Measurements from ENCODE around the gene AGRN.
"Not testable (repeated sequence)": the region's sequence is repeated elsewhere in the genome, so short reads cannot be mapped to it uniquely, and the experiment has no call there.

Gene AGRN

DNA sequence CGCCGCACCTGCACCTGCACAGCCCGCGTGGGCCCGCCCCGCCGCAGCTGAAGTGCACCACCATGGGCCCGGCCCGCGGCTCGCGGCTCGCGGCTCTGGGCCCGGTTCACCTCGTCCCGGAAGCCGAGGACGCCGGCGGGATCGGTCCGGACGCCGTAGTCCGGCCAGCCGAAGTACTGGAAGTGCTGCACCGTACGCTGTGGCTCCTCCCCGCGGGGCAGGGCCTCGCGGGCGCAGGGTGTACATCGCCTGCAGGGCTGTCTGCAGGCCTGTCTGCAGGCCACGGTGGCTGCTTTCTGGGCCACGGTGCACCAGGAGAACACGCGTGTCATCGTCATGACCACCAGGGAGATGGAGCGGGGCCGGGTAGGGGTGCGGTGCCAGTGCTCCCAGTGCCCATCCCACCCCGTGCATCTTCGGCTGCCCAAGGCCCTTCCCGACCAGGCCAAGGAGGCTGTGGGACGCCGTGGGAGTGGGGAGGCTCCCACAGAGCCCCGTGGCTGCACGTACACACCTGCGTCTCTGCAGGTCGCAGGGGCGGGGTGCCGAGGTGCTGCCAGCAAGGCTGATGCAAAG is 47.5 kb downstream of the AGRN start:
- no peak for DNase-seq (ENCODE audit: low read depth)

DNA sequence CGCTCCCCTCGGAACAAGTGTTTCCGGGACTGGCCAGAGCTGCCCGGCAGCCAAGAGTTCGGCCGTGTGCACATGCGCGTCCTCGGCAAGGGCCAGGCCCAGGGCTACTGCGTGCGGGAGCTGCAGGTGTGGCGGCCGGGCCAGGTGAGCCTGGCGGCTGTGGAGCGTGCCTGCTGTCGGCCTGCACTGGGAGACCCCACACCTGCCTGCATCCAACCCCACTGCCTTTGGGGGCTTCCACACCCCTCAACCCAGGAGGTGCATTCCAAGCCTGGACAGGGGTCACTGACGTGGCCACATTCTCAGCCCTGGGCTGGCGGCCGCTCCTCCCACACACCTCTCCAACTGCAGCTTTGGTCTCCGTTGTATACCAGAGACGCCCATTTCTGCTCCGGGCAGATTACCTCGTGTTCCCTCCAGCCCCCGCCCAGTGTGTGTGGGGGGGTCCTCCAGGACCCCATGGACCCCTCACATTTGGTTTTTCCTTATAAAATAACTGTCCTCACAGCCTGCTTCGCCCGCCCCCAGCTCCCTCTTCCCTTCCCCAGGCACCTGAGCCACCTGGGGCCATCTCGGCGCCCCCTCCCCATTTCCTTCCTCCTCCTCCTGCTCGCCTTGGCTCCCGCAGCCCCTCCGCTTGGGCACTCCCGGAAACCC is 48.1 kb downstream of the AGRN start:
- DNase-seq (ENCODE audit: low read depth), result no peak

DNA sequence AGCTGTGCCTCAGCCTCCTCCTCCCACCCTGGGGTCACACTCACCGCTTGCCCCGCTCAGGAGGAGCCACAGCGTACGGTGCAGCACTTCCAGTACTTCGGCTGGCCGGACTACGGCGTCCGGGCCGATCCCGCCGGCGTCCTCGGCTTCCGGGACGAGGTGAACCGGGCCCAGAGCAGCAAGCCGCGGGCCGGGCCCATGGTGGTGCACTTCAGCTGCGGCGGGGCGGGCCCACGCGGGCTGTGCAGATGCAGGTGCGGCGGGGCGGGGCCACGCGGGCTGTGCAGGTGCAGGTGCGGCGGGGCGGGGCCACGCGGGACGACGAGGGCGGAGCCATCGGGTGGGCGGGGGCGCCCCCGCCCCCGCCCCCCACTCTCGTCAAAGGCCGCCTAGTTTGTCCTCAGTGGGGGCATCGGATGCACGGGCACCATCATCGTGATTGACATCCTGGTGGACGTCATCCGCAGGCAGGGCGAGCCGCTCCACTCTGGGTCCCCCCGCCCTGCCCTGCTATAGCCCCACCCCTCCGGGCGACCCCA is 48.7 kb downstream of the AGRN start:
- peak; percentile 54 for DNase-seq (ENCODE audit: low read depth)

DNA sequence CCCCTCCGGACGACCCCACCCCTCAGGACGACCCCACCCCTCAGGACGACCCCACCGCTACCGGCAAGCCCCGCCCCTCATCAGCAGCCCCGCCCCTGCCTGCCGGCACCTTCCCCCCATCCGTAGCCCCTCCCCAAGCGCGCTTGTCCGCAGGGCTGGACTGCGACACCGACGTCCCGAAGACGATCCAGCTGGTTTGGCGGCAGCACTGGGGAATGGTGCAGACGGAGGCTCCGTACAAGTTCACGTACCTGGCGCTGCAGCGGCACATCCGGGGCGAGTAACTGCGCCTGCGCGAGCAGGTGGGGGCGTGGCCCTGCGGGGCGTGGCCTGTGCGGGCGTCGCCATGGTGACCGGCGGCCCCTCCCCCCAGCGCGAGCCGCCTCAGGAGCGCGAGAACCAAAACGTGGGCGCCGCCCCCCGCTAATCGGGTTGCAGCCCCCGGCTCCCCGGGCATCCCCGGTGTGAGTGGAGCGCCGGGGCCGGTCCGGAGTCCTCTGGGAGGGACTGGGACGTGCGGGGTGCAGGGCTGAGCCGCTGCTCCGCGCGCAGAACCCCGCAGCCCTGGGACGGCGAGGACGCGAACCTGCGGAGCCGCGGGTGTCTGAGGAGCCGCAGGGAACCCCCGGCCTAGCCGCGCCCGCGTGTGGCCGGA is 49.3 kb downstream of the AGRN start:
- peak; percentile 87 for DNase-seq (ENCODE audit: low read depth)

DNA sequence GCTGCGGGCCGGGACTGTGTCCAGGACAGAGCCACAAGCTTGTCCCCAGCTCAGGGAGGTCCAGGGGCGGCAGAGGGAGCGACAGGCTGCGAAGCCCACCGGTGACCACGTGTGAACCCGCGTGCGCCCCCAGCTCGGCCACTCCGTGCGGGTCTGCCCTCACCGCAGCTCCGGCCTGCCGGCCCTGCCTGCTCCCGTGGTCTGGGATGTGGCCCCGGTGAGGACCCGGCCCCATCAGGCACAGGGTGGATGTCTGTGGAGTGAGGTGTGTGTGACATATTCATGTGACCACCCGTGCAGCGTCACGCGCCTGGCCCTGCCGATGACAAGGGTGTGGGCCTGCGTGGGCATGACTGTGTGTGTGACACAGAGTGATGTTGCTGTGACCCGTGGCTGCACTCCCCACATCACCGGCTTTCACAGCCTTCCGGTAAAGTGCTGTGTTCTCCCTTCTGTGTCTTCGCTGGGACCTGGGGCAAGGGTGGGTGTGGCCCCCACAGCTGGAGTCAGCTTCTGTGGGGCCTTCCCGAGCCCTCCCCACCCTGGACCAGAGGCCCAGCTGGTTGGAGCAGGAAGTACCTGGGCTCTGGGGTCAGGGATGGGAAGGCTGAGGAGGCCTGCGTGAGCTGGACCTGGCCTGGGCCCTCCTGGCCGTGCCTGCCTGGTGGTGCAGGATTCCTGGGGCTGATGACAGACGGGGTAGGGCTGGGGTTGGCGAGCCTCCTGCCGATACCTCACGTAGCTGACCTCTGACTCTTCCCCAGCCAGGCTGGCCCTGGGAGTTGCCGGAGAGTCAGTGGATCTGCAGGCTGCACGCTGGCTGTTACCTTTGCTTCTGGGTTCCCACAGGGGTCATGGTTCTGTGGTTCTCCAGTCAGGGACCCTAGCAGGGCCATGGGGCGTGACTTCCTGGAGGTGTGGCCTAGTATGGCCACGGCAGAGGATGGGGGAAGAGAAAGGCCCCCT is 50.1 kb downstream of the AGRN start:
- DNase-seq (ENCODE audit: low read depth), result no peak

DNA sequence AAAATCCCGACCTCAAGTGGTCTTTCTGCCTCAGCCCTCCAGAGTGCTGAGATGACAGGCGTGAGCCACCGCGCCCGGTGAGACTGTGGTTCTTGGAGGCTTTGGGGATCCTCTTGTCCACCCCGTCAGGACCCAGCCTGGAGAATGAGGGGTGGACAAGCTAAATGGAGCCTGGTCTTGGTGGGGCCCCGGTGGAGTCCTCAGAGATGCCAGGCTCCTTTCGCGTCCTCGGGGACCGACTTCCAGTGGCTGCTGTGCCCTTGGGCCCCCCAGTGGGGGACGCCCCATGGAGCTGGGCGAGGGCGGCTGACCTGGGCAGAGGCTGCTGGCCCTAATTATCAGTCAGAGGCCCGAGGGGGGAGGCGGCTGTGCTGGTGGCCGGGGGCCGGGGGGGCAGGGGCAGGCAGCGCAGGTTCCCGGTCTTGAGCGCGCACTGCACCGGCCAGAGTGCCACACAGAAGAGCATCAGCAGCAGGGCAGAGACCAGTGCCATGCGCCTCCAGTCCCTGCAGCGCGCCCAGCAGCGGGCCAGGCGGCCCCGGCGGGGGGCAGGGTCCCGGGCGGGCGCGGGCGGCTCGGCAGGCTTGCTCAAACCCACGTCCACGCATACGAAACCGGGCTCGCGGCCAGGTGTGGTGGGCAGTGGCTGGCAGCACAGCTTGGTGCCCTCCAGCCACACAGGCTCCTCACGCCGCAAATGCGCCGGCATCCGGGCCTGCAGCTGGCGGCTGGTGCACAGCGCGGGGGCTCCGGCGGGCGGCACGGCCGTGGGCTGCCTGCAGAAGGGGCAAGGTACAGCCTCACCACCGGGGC is 51.8 kb downstream of the AGRN start:
- DNase-seq (ENCODE audit: low read depth), result no peak

DNA sequence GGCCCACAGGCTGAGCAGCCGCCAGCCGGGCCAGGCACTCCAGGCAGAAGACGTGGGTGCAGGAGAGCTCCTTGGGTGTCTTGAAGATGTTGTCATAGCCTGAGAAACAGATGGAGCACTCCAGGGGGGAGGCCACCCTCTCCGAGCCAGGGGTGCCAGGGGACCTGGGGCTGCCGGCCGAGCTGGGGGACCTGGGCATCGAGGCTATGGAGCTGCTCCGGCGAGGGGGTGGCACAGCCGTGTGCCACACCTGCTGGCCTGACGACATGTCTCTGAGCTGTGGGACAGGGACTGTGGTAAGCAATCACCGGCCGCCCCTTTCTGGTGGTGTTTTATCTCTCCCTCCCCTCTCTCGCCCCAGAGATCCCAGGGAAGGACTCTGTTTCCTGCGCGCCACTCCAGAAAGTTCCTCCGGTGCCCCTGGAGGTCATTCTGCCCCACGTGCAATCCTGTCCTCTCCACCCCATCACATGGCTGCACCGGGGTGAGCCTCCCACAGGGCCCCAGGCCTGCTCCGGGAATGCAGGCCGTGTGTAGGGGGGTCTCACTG is 52.5 kb downstream of the AGRN start:
- no peak for DNase-seq (ENCODE audit: low read depth)

DNA sequence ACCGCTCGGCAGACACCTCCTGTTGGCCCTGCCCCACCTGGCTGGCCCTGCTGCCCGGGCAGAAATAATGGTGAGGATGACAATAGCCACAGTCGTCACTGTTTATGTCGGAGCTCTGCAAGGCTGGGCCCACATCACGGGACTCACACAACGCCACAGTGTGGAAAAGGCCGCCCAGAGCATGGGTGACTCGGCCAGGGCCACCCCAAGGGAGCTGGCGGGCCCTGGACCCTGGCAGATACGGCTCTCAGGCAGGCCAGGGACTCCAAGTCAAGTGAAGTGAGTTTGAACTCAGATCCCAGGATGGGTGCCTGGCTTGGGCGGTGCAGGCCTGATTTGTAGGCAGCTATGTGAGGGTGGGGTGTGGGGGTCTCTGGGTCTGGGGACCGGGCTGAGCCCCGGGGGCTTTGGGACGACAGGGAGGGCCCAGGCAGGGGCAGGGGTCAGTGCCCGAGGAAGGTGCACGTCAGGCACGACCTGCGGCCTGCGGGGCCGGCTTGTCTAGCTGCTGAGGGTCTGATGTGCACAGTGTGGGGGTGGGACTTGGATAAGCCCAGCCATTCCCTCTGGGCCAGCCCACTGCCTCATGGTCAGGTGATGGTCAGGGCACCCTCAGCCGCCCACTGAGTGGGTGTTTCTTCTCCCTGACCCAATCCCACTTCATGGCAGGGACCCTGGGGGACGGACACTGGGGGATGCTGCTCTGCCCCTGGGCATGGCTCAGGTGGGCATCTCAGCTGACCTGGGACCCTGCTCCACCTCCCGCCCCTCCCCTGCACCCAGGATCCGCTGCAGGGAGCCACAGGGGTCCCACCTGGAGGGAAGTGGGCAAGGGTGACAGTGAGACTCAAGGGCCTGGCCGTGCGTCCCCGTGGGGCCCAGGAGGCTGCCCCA is 53.2 kb downstream of the AGRN start:
- DNase-seq (ENCODE audit: low read depth), result no peak

DNA sequence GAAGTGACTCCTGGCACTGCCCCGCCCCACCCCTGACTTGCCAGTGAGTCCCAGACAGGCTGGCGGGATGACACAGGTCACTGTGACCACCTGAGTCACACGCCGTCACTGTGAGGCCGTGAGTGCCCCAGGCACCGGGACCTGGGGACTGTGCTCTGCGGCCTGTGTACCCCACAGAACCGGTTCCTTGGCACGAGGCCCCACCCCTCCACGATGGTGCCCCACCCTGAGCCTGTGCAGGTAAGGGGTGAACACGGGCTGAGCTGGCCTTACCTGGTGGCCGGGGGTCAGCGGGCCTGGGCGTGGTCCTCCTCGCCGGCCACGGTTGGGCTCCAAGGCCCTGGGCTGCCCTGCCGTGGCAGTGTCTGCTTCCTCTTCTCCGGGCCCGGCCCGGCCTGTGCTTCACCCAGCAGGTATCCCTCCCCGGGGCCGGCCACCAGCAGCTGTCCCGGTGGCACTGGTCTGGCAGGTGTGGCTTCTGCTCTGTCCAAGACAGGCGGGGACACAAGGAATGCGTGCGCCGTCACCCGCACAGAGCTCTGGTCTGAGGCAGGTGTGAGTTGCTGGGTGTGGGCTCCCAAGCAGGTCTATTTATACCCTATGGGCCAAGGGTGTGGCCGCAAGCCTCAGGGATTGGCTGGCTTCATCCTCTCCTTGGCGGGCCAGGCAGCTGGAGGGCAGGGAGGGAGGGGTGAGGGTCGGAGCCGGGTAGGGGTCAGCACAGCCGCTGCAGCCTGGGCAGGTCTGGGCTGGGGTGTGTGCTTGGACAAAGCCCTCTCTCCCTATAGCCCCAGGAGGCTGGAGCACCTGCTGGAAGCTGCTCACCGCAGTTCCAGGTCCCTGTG is 54.0 kb downstream of the AGRN start, which contains the start of gene RNF223:
TSS of gene RNF223 (minus strand) at position 564 of the 845 bp plus-strand sequence. CDS start 1,740 bp downstream, outside the sequence.
- no peak for DNase-seq (ENCODE audit: low read depth)

DNA sequence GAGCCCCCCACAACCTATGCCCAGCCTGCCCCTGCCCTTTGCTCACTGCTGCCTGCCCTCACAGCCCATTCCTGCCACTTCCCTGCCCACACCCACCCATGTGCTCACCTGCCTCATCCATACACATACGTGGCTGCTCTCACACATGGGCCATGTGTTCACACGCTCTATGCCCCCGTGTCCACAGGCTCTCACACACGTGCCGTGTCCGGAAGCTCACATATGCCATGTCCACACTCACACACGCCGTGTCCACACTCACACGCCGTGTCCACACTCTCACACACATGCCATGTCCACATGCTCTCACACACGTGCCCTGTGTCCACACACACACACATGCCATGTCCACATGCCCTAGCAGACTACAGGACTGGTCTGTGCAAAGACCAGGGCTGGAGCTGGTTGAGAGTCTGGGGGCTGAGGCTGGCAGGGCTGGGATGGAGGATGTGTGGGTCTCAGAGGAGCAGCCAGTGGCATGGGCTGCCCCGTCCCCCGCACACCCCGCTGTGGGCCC is 54.8 kb downstream of the AGRN start:
- DNase-seq (ENCODE audit: low read depth), result no peak

DNA sequence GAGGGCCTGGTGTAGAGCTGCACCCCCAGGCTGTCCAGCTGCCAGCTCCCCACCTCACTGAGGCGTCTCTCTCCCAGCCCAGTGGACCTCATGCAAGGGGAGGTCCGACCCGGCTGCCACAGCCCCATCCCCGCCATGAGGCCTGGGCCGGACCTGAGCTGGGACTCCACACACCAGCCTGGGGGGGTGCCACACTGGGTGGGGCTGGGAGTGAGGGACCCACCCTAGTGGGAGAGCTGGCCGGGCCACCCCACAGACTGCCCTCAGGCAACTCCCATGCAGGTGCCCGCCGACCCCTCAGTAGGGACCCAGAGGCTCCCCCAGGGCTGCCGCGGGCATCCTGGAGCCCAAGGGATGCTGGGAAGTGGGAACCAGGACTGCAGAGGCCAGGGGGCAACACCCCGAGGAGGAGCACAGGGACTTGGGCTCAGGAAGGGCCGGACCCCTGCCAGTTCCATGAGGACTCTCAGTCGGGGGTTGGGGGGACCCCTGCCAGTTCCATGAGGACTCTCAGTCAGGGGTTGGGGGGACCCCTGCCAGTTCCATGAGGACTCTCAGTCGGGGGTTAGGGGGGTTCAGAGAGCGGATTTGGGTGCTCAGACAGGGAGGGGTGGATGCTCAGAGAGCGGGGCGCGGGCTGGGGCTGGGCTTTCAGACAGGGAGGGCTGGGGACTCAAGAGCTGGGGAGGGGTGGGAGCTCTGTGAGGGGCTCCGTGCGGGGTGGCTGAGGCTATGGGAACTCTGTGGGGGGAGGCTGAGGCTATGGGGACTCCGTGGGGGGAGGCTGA is 55.4 kb downstream of the AGRN start:
- DNase-seq (ENCODE audit: low read depth), result no peak

DNA sequence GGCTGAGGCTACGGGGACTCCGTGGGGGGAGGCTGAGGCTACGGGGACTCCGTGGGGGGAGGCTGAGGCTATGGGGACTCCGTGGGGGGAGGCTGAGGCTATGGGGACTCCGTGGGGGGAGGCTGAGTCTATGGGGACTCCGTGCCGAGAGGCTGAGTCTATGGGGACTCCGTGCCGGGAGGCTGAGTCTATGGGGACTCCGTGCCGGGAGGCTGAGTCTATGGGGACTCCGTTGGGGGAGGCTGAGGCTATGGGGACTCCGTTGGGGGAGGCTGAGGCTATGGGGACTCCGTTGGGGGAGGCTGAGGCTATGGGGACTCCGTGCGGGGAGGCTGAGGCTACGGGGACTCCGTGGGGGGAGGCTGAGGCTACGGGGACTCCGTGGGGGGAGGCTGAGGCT is 57.5 kb downstream of the AGRN start:
- not testable (repeated sequence) for DNase-seq (ENCODE audit: low read depth)

DNA sequence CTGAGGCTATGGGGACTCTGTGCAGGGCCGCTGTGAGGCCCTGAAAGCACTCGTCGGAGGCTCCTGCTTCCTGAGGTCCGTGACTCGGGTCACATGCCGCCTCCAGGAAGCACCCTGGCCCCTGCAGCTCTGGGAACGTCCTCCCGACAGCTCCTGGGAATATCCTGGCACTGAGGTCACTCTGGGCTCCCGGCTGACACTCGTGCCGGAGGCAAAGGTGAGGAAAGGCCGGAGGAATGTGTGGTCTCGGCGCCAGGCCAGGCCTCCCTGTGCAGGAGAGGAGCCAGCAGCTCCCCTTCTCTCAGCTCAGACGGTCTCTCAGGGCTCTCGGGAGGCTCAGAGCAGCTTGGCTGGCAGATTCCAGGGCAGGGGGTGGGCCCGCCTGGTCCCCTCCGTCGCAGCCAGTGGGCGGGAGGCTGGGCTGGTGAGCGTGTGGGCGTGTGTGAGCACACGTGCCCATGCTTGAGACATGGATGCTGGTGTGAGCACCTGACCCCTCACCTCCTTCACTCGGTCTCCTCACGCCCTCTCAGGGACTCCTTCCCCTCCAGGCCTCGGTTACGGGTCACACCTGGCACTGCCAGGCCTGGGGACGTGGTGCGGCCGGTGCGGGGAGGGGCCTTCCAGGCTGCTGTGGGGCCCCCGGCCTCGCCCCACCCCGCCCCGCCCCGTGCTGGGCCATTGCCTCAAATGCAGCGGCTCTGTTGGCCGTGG is 59.6 kb downstream of the AGRN start:
- DNase-seq (ENCODE audit: low read depth), result no peak

DNA sequence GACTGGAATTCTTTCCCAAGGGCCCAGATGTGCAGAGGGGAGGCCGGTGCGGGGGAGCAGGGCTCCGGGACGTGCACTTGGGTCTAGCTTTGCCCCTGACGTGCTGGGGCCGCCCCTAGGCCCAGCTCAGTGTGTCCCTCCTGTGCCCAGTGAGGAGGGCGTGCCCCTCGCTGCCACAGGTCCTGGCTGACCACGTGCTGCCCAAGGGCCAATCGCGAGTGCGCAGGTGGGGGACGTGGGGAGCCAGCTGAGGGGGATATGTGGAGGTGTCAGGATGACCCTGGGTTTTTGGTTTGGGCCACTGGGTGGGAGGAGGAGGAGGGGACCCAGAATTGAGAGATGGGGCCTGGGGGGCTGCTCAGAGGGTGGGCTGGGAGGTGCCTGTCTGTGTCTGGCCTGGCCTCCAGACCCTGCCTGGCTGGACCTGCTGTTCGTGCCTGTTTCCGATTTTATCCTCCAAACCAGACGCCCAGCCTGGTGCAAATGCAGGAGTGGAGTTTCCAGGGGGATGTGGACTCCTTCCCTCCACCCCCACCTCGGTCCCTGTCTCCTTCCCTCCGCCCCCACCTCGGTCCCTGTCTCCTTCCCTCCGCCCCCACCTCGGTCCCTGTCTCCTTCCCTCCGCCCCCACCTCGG is 60.3 kb downstream of the AGRN start:
- DNase-seq (ENCODE audit: low read depth), result no peak

DNA sequence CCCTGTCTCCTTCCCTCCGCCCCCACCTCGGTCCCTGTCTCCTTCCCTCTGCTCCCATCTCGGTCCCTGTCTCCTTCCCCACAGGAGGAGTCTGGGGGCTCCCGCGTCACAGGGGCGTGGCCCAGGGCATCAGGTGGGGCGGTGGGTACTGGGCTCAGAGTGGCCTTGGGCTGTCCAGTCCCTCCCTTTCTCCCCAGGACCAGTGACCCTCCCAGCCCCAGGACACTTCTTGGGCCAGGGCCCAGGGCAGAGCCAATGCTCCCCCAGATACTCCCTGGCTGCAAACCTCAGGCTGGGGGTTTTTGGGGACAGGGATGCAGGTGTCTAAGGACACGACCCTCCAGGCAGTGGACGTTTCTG is 61.0 kb downstream of the AGRN start:
- DNase-seq (ENCODE audit: low read depth), result no peak

Measured in T follicular helper cell (primary cell).